ENCODE results near the gene KIAA1755. TPM values are rescaled to one million over a fixed set of nuclear protein-coding genes. Genes with fewer than 3 reads are reported as not detected.

The KIAA1755 gene
- total RNA-seq, 1 donor from 2014 or later, result 17.8 TPM

DNA sequence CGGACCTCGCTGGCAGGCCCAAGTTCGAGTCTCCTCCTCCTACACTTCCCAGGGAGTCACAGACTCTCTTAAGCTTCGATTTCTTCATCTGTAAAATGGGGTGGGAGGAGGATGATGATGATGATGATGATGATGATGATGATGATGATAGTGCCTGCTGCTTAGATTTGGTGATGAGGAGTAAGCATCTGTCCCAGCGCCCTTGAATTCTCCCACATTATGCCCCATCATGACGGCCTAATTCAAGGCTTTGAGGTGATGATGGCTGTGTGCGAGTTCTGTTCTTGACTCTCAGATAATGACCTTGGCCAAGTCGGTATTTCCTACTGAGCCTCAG lies 487 bp upstream of the KIAA1755 start:
- Mint-ChIP-seq H3K27ac (ENCODE audit: unreplicated experiment) (peak overlapping the region; percentile 73), H3K27me3 (ENCODE audit: low read depth) (no peaks in the 10 kb centered on the region), H3K4me1 (ENCODE audit: low read depth) (peaks cover 44% of the 10 kb centered on the region), H3K9me3 (ENCODE audit: low read depth) (peaks cover 12% of the 10 kb centered on the region), H3K36me3 (ENCODE audit: low read depth) (peaks cover 7% of the 10 kb centered on the region), H3K4me3 (ENCODE audit: unreplicated experiment) (peak overlapping the region; percentile 71)
- TF ChIP-seq, protein P1, sequence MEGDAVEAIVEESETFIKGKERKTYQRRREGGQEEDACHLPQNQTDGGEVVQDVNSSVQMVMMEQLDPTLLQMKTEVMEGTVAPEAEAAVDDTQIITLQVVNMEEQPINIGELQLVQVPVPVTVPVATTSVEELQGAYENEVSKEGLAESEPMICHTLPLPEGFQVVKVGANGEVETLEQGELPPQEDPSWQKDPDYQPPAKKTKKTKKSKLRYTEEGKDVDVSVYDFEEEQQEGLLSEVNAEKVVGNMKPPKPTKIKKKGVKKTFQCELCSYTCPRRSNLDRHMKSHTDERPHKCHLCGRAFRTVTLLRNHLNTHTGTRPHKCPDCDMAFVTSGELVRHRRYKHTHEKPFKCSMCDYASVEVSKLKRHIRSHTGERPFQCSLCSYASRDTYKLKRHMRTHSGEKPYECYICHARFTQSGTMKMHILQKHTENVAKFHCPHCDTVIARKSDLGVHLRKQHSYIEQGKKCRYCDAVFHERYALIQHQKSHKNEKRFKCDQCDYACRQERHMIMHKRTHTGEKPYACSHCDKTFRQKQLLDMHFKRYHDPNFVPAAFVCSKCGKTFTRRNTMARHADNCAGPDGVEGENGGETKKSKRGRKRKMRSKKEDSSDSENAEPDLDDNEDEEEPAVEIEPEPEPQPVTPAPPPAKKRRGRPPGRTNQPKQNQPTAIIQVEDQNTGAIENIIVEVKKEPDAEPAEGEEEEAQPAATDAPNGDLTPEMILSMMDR (IDR thresholded peaks at IDR 0.05), result no peak
- no peak for DNase-seq (ENCODE audit: low spot score)

DNA sequence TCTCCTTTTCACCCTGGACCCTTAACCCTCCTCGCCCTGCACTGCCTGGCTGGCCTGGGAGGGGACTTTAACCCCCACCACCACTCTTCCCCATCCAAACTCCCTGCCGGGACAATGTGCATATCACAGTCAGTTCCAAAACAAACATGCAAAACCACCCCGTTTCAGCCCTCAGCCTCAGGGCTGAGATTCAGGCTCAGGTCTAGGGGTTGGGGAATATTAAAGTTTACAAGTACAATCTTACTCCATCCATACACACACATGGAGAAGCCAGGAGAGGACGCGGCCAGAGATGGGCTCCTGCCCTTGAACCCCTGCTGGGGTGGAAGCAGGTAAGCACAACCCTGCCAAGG lies 534 bp downstream of the KIAA1755 start:
- DNase-seq (ENCODE audit: low spot score), result no peak
- H3K27ac Mint-ChIP-seq (ENCODE audit: unreplicated experiment), result peak overlapping the region; percentile 95
- H3K4me1 Mint-ChIP-seq (ENCODE audit: low read depth), result peaks cover 55% of the 10 kb centered on the region
- TF ChIP-seq, protein P1 (IDR thresholded peaks at IDR 0.05), result no peak
- no peaks in the 10 kb centered on the region for H3K27me3 Mint-ChIP-seq (ENCODE audit: low read depth)
- peaks cover 8% of the 10 kb centered on the region for H3K9me3 Mint-ChIP-seq (ENCODE audit: low read depth)
- peaks cover 7% of the 10 kb centered on the region for H3K36me3 Mint-ChIP-seq (ENCODE audit: low read depth)
- peak overlapping the region; percentile 79 for H3K4me3 Mint-ChIP-seq (ENCODE audit: unreplicated experiment)

DNA sequence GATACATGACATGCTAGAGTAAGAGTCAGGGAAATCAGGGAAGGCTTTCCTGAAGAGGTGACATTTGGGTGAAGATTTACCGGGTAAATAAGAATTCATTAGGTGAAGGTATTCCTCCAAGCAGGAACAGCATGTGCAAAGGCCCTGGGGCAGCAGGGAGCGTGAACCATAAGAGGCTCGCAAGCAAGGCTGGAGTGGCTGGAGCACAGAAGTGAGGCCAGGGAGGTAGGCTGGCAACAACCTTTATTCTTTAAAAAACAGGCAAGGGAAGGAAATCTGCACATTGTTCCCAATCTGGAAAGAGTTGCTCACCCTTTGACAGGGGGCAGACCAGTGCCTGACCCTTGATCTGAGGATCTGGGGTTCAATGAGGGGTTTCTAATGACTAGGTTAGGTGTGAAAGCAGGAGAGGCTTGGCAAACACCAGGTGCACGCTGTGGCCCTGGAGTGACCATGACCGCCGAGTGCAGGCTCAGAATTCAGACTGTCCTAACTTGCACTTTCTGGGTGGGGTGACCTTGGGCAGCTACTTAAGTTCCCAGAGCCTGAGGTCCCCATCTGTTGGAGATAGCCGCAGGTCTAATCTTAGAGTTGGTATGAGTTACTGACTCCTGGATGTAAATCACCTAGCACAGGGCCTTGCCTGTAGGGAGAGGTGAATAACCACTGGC lies 1.9 kb downstream of the KIAA1755 start:
- no peaks in the 10 kb centered on the region for H3K9me3 Mint-ChIP-seq (ENCODE audit: low read depth)
- TF ChIP-seq, protein P1 (IDR thresholded peaks at IDR 0.05), result no peak
- peak overlapping the region; percentile 95 for H3K27ac Mint-ChIP-seq (ENCODE audit: unreplicated experiment)
- peak; percentile 44 for DNase-seq (ENCODE audit: low spot score)
- H3K4me3 Mint-ChIP-seq (ENCODE audit: unreplicated experiment), result peak overlapping the region; percentile 79
- H3K36me3 Mint-ChIP-seq (ENCODE audit: low read depth), result peaks cover 2% of the 10 kb centered on the region
- H3K4me1 Mint-ChIP-seq (ENCODE audit: low read depth), result peaks cover 64% of the 10 kb centered on the region
- H3K27me3 Mint-ChIP-seq (ENCODE audit: low read depth), result no peaks in the 10 kb centered on the region

DNA sequence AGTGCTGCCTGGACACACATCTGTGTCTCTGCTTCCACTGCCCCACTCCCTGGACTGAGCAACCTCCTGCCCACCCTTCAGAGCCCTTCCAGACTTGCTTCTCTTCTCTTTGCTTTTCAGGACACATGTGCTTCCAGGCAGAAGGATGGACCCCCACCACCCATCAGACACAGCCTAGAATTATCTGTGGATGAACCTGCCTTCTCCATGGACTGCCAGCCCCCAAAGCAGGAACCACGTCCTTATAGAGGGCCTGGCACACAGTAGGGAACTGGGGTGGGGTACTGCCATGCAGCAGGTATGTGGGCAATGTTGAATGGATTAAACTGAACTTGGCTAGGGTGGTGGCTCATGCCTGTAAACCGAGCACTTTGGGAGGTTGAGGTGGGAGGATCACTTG lies 3.6 kb downstream of the KIAA1755 start:
- H3K27ac Mint-ChIP-seq (ENCODE audit: unreplicated experiment), result peak overlapping the region; percentile 57
- H3K9me3 Mint-ChIP-seq (ENCODE audit: low read depth), result no peaks in the 10 kb centered on the region
- peaks cover 2% of the 10 kb centered on the region for H3K36me3 Mint-ChIP-seq (ENCODE audit: low read depth)
- H3K4me3 Mint-ChIP-seq (ENCODE audit: unreplicated experiment), result no peak overlapping the region
- TF ChIP-seq, protein P1 (IDR thresholded peaks at IDR 0.05), result no peak
- peaks cover 81% of the 10 kb centered on the region for H3K4me1 Mint-ChIP-seq (ENCODE audit: low read depth)
- no peaks in the 10 kb centered on the region for H3K27me3 Mint-ChIP-seq (ENCODE audit: low read depth)
- DNase-seq (ENCODE audit: low spot score), result peak; percentile 10

DNA sequence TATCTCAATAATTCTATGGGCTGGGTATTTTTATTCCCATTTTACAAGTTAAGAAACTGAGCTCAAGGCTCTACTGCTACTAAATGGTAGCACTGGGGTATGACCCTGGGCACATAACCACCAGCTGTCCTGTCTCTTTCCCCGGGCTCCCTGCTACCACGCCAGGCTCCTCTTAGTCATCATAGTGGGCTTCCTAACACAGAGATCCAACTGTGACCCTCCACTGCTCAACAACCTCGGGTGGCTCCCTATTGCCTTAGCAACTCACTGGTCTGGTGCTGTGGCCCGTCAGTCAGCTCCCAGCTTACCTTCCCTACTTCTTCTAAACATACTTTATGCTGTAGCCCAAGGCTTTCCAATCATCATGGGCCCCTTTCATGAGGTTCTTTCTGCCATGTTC lies 4.5 kb downstream of the KIAA1755 start:
- Mint-ChIP-seq H3K27me3 (ENCODE audit: low read depth) (no peaks in the 10 kb centered on the region), H3K4me3 (ENCODE audit: unreplicated experiment) (no peak overlapping the region), H3K9me3 (ENCODE audit: low read depth) (no peaks in the 10 kb centered on the region), H3K4me1 (ENCODE audit: low read depth) (peaks cover 79% of the 10 kb centered on the region), H3K27ac (ENCODE audit: unreplicated experiment) (peak overlapping the region; percentile 85), H3K36me3 (ENCODE audit: low read depth) (peaks cover 2% of the 10 kb centered on the region)
- peak; percentile 43 for DNase-seq (ENCODE audit: low spot score)
- TF ChIP-seq, protein P1 (IDR thresholded peaks at IDR 0.05), result no peak

Measured in chondrocyte (in vitro differentiated cells).